Left ventricle myocardium inferior (tissue), 1 donor: Measurements from ENCODE around the gene TTC12. TPM values are rescaled to one million over a fixed set of nuclear protein-coding genes. Genes with fewer than 3 reads are reported as not detected.

ENCODE experiments used
- DNase-seq: peaks from one replicate; pipeline ENCODE4 v3.0.0-alpha.2; 2020
- H3K27ac ChIP-seq: fragments of 200-600 bp; replicated peaks from 2 replicates; pipeline ENCODE4 v1.8.0; 2021
- H3K27me3 ChIP-seq: fragments of 200-600 bp; 2 replicates; pipeline ENCODE4 v1.8.0; 2021; ENCODE audit warnings: low read depth
- H3K36me3 ChIP-seq: fragments of 200-600 bp; 2 replicates; pipeline ENCODE4 v1.8.0; 2021
- H3K4me1 ChIP-seq: fragments of 200-600 bp; 2 replicates; pipeline ENCODE4 v1.8.0; 2021
- H3K4me3 ChIP-seq: fragments of 200-600 bp; 2 replicates; pipeline ENCODE4 v1.8.0; 2021; ENCODE audit warnings: mild to moderate bottlenecking, moderate library complexity
- H3K9me3 ChIP-seq: fragments of 200-600 bp; replicated peaks from 2 replicates; pipeline ENCODE4 v1.8.0; 2021
- CTCF ChIP-seq: fragments of 200-600 bp; IDR thresholded peaks from 2 replicates; pipeline ENCODE4 v1.8.0; 2021; ENCODE audit warnings: antibody characterized with exemption, mild to moderate bottlenecking, borderline replicate concordance
- intact Hi-C: fragments of 100-400 bp; cut with micrococcal nuclease; formaldehyde crosslinking; loops from one replicate; pipeline ENCODE4 v1.11.0; 2022
- total RNA-seq: library from RNA; stranded (reverse); fragmentation: NEBNext Ultra II Directional; extraction: Animal tissue kit (Norgen Biotek cat#: 25700); gene quantifications from one replicate; pipeline ENCODE4 v1.2.1, GENCODE V29; 2021
- donor health status: DM: no; HTN: yes; CAD: no; lungs with severe emphysema.

Gene TTC12
- total RNA-seq, 1 donor from 2014 or later, result 5.5 TPM

GRCh38 chr11:113270080-113270479 is 44.3 kb upstream of the TTC12 start:
- Histone ChIP-seq H3K27me3 (no peaks in the 10 kb centered on the region), H3K9me3 (no peaks in the 10 kb centered on the region), H3K27ac (no peak overlapping the region), H3K36me3 (no peaks in the 10 kb centered on the region), H3K4me3 (no peak overlapping the region), H3K4me1 (peaks cover 9% of the 10 kb centered on the region)
- DNase-seq, result no peak
- intact Hi-C loops, result no loop called here
- no peak for TF ChIP-seq CTCF

- H3K27me3 ChIP-seq, result no peaks in the 10 kb centered on the region
- intact Hi-C loops, result no loop called here
- H3K4me3 ChIP-seq, result no peak overlapping the region
- no peak for DNase-seq
- no peak overlapping the region for H3K27ac ChIP-seq
- H3K9me3 ChIP-seq, result no peaks in the 10 kb centered on the region
- H3K36me3 ChIP-seq, result no peaks in the 10 kb centered on the region
- no peak for TF ChIP-seq CTCF
- H3K4me1 ChIP-seq, result no peaks in the 10 kb centered on the region
Observed at GRCh38 chr11:113271551-113272245, 42.7 kb upstream of the TTC12 start.

GRCh38 chr11:113272281-113272680 is 42.1 kb upstream of the TTC12 start:
- H3K27ac ChIP-seq, result no peak overlapping the region
- no peak for TF ChIP-seq CTCF
- H3K27me3 ChIP-seq, result no peaks in the 10 kb centered on the region
- no peaks in the 10 kb centered on the region for H3K4me1 ChIP-seq
- H3K4me3 ChIP-seq, result no peak overlapping the region
- H3K9me3 ChIP-seq, result no peaks in the 10 kb centered on the region
- no peak for DNase-seq
- H3K36me3 ChIP-seq, result no peaks in the 10 kb centered on the region
- intact Hi-C loops, result no loop called here

- Histone ChIP-seq H3K36me3 (no peaks in the 10 kb centered on the region), H3K4me3 (no peak overlapping the region), H3K27me3 (no peaks in the 10 kb centered on the region), H3K27ac (no peak overlapping the region), H3K4me1 (no peaks in the 10 kb centered on the region), H3K9me3 (no peaks in the 10 kb centered on the region)
- no peak for DNase-seq
- TF ChIP-seq CTCF, result no peak
- intact Hi-C loops, result no loop called here
Observed at GRCh38 chr11:113272927-113273615, 41.3 kb upstream of the TTC12 start.

- H3K27me3 ChIP-seq, result no peaks in the 10 kb centered on the region
- H3K27ac ChIP-seq, result no peak overlapping the region
- H3K4me3 ChIP-seq, result no peak overlapping the region
- intact Hi-C loops, result no loop called here
- no peaks in the 10 kb centered on the region for H3K36me3 ChIP-seq
- no peaks in the 10 kb centered on the region for H3K9me3 ChIP-seq
- no peaks in the 10 kb centered on the region for H3K4me1 ChIP-seq
- no peak for DNase-seq
- no peak for TF ChIP-seq CTCF
Observed at GRCh38 chr11:113273720-113274119, 40.7 kb upstream of the TTC12 start.
